K562 (cell line): ENCODE measurements around the gene PDGFA. TPM values are rescaled to one million over a fixed set of nuclear protein-coding genes. Genes with fewer than 3 reads are reported as not detected.

ENCODE experiments used
- ATAC-seq: fragments of 200-7000 bp; cut with Tn5 transposase; 3 replicates; pipeline ENCODE4 v1.9.1; 2020; ENCODE audit warnings: moderate library complexity
- BruUV-seq: library from RNA; stranded (reverse); fragments of 400-500 nt; replicated peaks from 2 replicates; lab custom pipeline; 2021; lab: Mats Ljungman, UMichigan
- CTCF ChIA-PET: fragments of 300-600 bp; formaldehyde crosslinking; extraction: SDS; loops from one replicate; lab custom pipeline; 2021; ENCODE audit warnings: low intra/inter-chr PET ratio; lab: Yijun Ruan, JAX
- POLR2A ChIA-PET: fragments of 300-600, 350-650 bp; sonication (Branson Sonifier 250); formaldehyde crosslinking; extraction: SDS; loops from one replicate; lab custom pipeline; 2021; ENCODE audit warnings: antibody characterized with exemption, inconsistent platforms; lab: Yijun Ruan, JAX
- DNase-seq, 4 experiments: peaks; one replicate each; pipeline versions ENCODE4 v3.0.0 to v3.0.0-alpha.2; 2011 to 2018; ENCODE audit warnings: low spot score in 3 of 4, mixed read lengths in 3 of 4; ENCODE audit errors: extremely low read depth in 1 of 4
- FAIRE-seq: peaks from 2 replicates; lab custom pipeline; 2011; peaks lifted over from hg19 to GRCh38; lab: Jason Lieb, UNC
- H2AFZ ChIP-seq: 2 replicates; pipeline ENCODE4 v1.6.0; 2011; ENCODE audit warnings: low read depth, low read length, control low read depth, inconsistent platforms
- H3K27ac ChIP-seq: fragments of 200-600 bp; 3 replicates; pipeline ENCODE4 v1.8.0; 2011; ENCODE audit warnings: low read depth, mild to moderate bottlenecking, control low read depth, inconsistent platforms, low read length, moderate library complexity, mixed read lengths; ENCODE audit errors: extremely low read depth
- H3K27me3 ChIP-seq, 2 experiments: fragments of 300-600 bp in 1 of 2; 2 replicates in 1 of 2; 3 replicates in 1 of 2; pipeline versions ENCODE4 v1.6.0 to v1.8.0; 2011; ENCODE audit warnings: inconsistent platforms in 2 of 2, low read length in 2 of 2, mild to moderate bottlenecking in 1 of 2, mixed read lengths in 1 of 2, moderate library complexity in 1 of 2; ENCODE audit not compliant: control insufficient read depth in 2 of 2, insufficient read depth in 2 of 2
- H3K36me3 ChIP-seq: fragments of 300-600 bp; 3 replicates; pipeline ENCODE4 v1.8.0; 2011; ENCODE audit warnings: mild to moderate bottlenecking, low read length, inconsistent platforms; ENCODE audit not compliant: control insufficient read depth, insufficient read depth
- H3K4me1 ChIP-seq, 2 experiments: fragments of 200-600 bp in 1 of 2; replicated peaks in 1 of 2; 2 replicates in 1 of 2; 3 replicates in 1 of 2; pipeline versions ENCODE4 v1.5.1 to v1.8.0; 2011; ENCODE audit warnings: inconsistent platforms in 2 of 2, low read length in 2 of 2, mild to moderate bottlenecking in 1 of 2, mixed read lengths in 1 of 2, moderate library complexity in 1 of 2; ENCODE audit not compliant: control insufficient read depth in 2 of 2, insufficient read depth in 2 of 2
- H3K4me2 ChIP-seq: 2 replicates; pipeline ENCODE4 v1.6.1; 2011; ENCODE audit warnings: low read length, control low read depth, inconsistent platforms, mixed read lengths; ENCODE audit not compliant: insufficient read depth
- H3K4me3 ChIP-seq: fragments of 200-600 bp; sonication (generic), shearing (Covaris generic); 2 replicates; pipeline ENCODE4 v1.5.1; 2016; ENCODE audit warnings: control low read depth, inconsistent platforms
- H3K79me2 ChIP-seq: fragments of 200-600 bp; 3 replicates; pipeline ENCODE4 v1.8.0; 2011; ENCODE audit warnings: low read length, inconsistent platforms; ENCODE audit not compliant: control insufficient read depth, insufficient read depth
- H3K9ac ChIP-seq, 2 experiments: 2 replicates each; pipeline versions ENCODE4 v1.6.0 to v1.6.1; 2011; ENCODE audit warnings: low read depth in 2 of 2, low read length in 2 of 2, control low read depth in 1 of 2, inconsistent platforms in 1 of 2, mild to moderate bottlenecking in 1 of 2, mixed read lengths in 1 of 2; ENCODE audit not compliant: insufficient read depth in 1 of 2
- H3K9me1 ChIP-seq: one replicate; pipeline ENCODE4 v1.6.0; 2011; ENCODE audit warnings: inconsistent platforms, mild to moderate bottlenecking, low read length, moderate library complexity; ENCODE audit not compliant: control insufficient read depth, insufficient read depth
- H3K9me3 ChIP-seq: replicated peaks from 2 replicates; pipeline ENCODE4 v1.5.1; 2011; ENCODE audit warnings: low read depth, low read length, inconsistent platforms; ENCODE audit not compliant: control insufficient read depth, insufficient read depth
- H4K20me1 ChIP-seq: replicated peaks from 2 replicates; pipeline ENCODE4 v1.6.1; 2011; ENCODE audit warnings: low read length, inconsistent platforms, mixed read lengths; ENCODE audit not compliant: control insufficient read depth, insufficient read depth
- BRD4 ChIP-seq: fragments of 200-600 bp; sonication (generic); IDR thresholded peaks from 2 replicates; pipeline ENCODE4 v1.6.1; 2017; ENCODE audit warnings: inconsistent platforms
- CBFA2T3 ChIP-seq: fragments of 450-650 bp; IDR thresholded peaks from 2 replicates; pipeline ENCODE4 v1.6.1; 2017
- CEBPG ChIP-seq, 3 experiments: fragments of 200-800 bp in 1 of 3; sonication (Bioruptor generic) in 1 of 3; sonication (generic) in 1 of 3; formaldehyde crosslinking in 1 of 3; IDR thresholded peaks in 2 of 3; conservative IDR thresholded peaks in 1 of 3; 2 replicates each; pipeline versions ENCODE4 v1.6.1 to v1.8.0; 2016 to 2022; ENCODE audit warnings: missing compliant biosample characterization in 2 of 3, missing genetic modification characterization in 2 of 3, mild to moderate bottlenecking in 1 of 3, missing genetic modification reagents in 1 of 3
- JUND ChIP-seq, 2 experiments: IDR thresholded peaks; 2 replicates in 1 of 2; 3 replicates in 1 of 2; pipeline ENCODE4 v1.6.1; 2011; ENCODE audit warnings: borderline replicate concordance in 2 of 2, low read depth in 2 of 2, low read length in 2 of 2, improper control_type of control experiment in 1 of 2, missing biosample characterization in 1 of 2, missing genetic modification characterization in 1 of 2, missing genetic modification reagents in 1 of 2
- KDM5B ChIP-seq: fragments of 200-600 bp; sonication (generic); IDR thresholded peaks from 2 replicates; pipeline ENCODE4 v1.6.1; 2012; ENCODE audit warnings: low read depth, mild to moderate bottlenecking, moderate library complexity, low read length, control low read depth, inconsistent platforms; ENCODE audit not compliant: insufficient replicate concordance
- NONO ChIP-seq, 2 experiments: fragments of 200-400 bp in 1 of 2; fragments of 450-650 bp in 1 of 2; formaldehyde crosslinking in 1 of 2; IDR thresholded peaks; 2 replicates each; pipeline ENCODE4 v1.6.1; 2017; ENCODE audit warnings: low read depth in 2 of 2, mild to moderate bottlenecking in 2 of 2, moderate library complexity in 2 of 2, low read length in 1 of 2
- SMARCB1 ChIP-seq: IDR thresholded peaks from 2 replicates; pipeline ENCODE4 v1.6.1; 2011; ENCODE audit warnings: improper control_type of control experiment, low read depth; ENCODE audit not compliant: insufficient read length
- ZNF561 ChIP-seq: fragments of 450-650 bp; formaldehyde crosslinking; conservative IDR thresholded peaks from 2 replicates; pipeline ENCODE4 v1.4.0; 2020; ENCODE audit warnings: mild to moderate bottlenecking, moderate library complexity
- ZNF766 ChIP-seq: fragments of 200-800 bp; sonication (Bioruptor generic); conservative IDR thresholded peaks from 2 replicates; pipeline ENCODE4 v1.6.1; 2016; ENCODE audit warnings: missing genetic modification characterization, missing compliant biosample characterization
- WGBS: fragments of 100-300 bp; shearing (Covaris generic); methylation state at CpG from one replicate; pipeline ENCODE4 v1.1.6; 2016; ENCODE audit warnings: low coverage, mixed read lengths; ENCODE audit not compliant: insufficient coverage; ENCODE audit errors: missing lambda C conversion rate; 5-methylcytosine and 5-hydroxymethylcytosine counted together
- in situ Hi-C: fragments of 300-500 bp; cut with MboI; formaldehyde crosslinking; loops from 4 replicates; pipeline ENCODE4 v1.15.0; 2018; ENCODE audit warnings: inconsistent platforms, mixed read lengths
- intact Hi-C: fragments of 100-400 bp; cut with micrococcal nuclease; formaldehyde crosslinking; loops from 2 replicates; pipeline ENCODE4 v1.14.2; 2022
- polyA plus RNA-seq, 8 experiments: library from polyadenylated mRNA; depleted of rRNA in 4 of 8; stranded (reverse) in 5 of 8; unstranded in 3 of 8; fragments of >200 nt; fragmentation: Nextera tagmentation in 2 of 8; fragmentation: Illumina TruSeq in 1 of 8; extraction: Ambion mirVana in 2 of 8; extraction: Trizol in 1 of 8; gene quantifications; 2 replicates each; pipeline versions ENCODE4 v1.2.1 to v1.2.3, GENCODE V29; 2011 to 2014; ENCODE audit warnings: inconsistent platforms in 1 of 8, missing spikeins in 1 of 8
- total RNA-seq, 7 experiments: library from RNA; depleted of rRNA in 6 of 7; stranded (reverse); fragments of >200 nt in 6 of 7; fragmentation: Illumina TruSeq in 2 of 7; extraction: Trizol in 2 of 7; gene quantifications; 2 replicates each; pipeline versions ENCODE4 v1.2.1 to v1.2.3, GENCODE V29; 2011 to 2021; ENCODE audit warnings: low replicate concordance in 1 of 7

Gene PDGFA
- total and polyA plus RNA-seq, 9 of the 15 experiments (the other 6 are each of a cell fraction or from before 2014, with no cell fraction given): 2.5 to 10.2 (median 4.6) TPM

GRCh38 chr7:464454-465401 is 54.9 kb downstream of the PDGFA start:
- no peaks in the 10 kb centered on the region for H3K79me2 ChIP-seq
- H2AFZ ChIP-seq: no peak overlapping the region
- no peak for FAIRE-seq
- H3K4me2 ChIP-seq: no peak overlapping the region
- no peaks in the 10 kb centered on the region for H4K20me1 ChIP-seq
- no peaks in the 10 kb centered on the region for H3K9me1 ChIP-seq
- in situ Hi-C loops: no loop called here
- no peak overlapping the region for H3K9ac ChIP-seq
- peaks cover 0 to 2% of the 10 kb centered on the region in 2 experiments; a peak in 3 of 5 replicates for H3K27me3 ChIP-seq
- POLR2A ChIA-PET: no interaction called here
- TF ChIP-seq ZNF561 (CRISPR knock-in tag) (no peak), CBFA2T3 (no peak), JUND (IDR thresholded peaks at IDR 0.05; ENCODE audit: borderline replicate concordance, low read depth, low read length) (no peak), JUND (tag; IDR thresholded peaks at IDR 0.05; ENCODE audit: borderline replicate concordance, low read depth, low read length) (no peak), CEBPG (CRISPR knock-in tag; IDR thresholded peaks at IDR 0.05) (no peak), CEBPG (tag; conservative IDR thresholded peaks at IDR 0.05 in 1 of 2, IDR thresholded peaks at IDR 0.05 in 1 of 2) (no peak), BRD4 (no peak), NONO (IDR thresholded peaks at IDR 0.05; ENCODE audit: low read depth in 2 of 2, low read length in 1 of 2) (no peak), ZNF766 (CRISPR knock-in tag) (no peak), KDM5B (no peak), SMARCB1 (no peak)
- TF ChIP-seq, all 486 proteins: peak for 0
- WGBS: 53% methylated on average over 31 of the region's 34 CpGs
- BruUV-seq: no TSS peak
- Histone ChIP-seq H3K36me3 (no peaks in the 10 kb centered on the region), H3K27ac (no peak overlapping the region), H3K4me1 (peaks cover 8 to 53% of the 10 kb centered on the region in 2 experiments; a peak in 4 of 5 replicates), H3K4me3 (no peak overlapping the region), H3K9me3 (0 out of 2 replicates have a peak, but pooled peaks cover 2% of the 10 kb centered on the region)
- CTCF ChIA-PET: no interaction called here
- no peak for DNase-seq
- intact Hi-C loops: loop anchor here (10.0 kb wide), 1 partner anchor 140 kb away; no protein-coding TSS in a partner anchor
- ATAC-seq: no peak
